Activated CD4-positive, alpha-beta memory T cell treated with anti-CD3 and anti-CD28 coated beads, Interleukin-2, amount 10 ng/mL, durations not matched to agents 7 days and 5 days (primary cell): ENCODE measurements around the gene RGL2. TPM values are rescaled to one million over a fixed set of nuclear protein-coding genes. Genes with fewer than 3 reads are reported as not detected.

Source experiments
- CTCF ChIA-PET: fragments of 350-600 bp; sonication (Branson Sonifier 250); formaldehyde crosslinking; loops from one replicate; lab custom pipeline; 2021; ENCODE audit warnings: antibody characterized with exemption, inconsistent platforms; lab: Charles Lee
- POLR2A ChIA-PET: fragments of 350-600 bp; sonication (Branson Sonifier 250); formaldehyde crosslinking; loops from one replicate; lab custom pipeline; 2021; ENCODE audit warnings: antibody characterized with exemption; lab: Charles Lee
- DNase-seq: peaks from one replicate; pipeline ENCODE4 v3.0.0-alpha.2; 2020
- H3K27ac Mint-ChIP-seq: one replicate; pipeline ENCODE4 v1.8.0; 2021; ENCODE audit warnings: mild to moderate bottlenecking, mixed read lengths
- H3K27me3 Mint-ChIP-seq: one replicate; pipeline ENCODE4 v1.8.0; 2021; ENCODE audit warnings: mixed read lengths
- H3K36me3 Mint-ChIP-seq: one replicate; pipeline ENCODE4 v1.8.0; 2021; ENCODE audit warnings: low read depth, mixed read lengths
- H3K4me1 Mint-ChIP-seq: one replicate; pipeline ENCODE4 v1.8.0; 2021; ENCODE audit warnings: mixed read lengths
- H3K4me3 Mint-ChIP-seq: one replicate; pipeline ENCODE4 v1.8.0; 2021; ENCODE audit warnings: mild to moderate bottlenecking, mixed read lengths
- H3K9me3 Mint-ChIP-seq: one replicate; pipeline ENCODE4 v1.8.0; 2021; ENCODE audit warnings: mixed read lengths
- total RNA-seq, 2 experiments: library from RNA; stranded (reverse); gene quantifications; one replicate each; pipeline ENCODE4 v1.2.3, GENCODE V29; 2021

The RGL2 gene
- total RNA-seq, 2 experiments from 2014 or later: 44.3 to 45.1 TPM

GRCh38 chr6:33330736-33331135, 32.0 kb upstream of the RGL2 start:
- Mint-ChIP-seq H3K27ac (no peak overlapping the region), H3K36me3 (no peaks in the 10 kb centered on the region), H3K27me3 (no peaks in the 10 kb centered on the region), H3K4me1 (peaks cover 3% of the 10 kb centered on the region), H3K4me3 (no peak overlapping the region), H3K9me3 (no peaks in the 10 kb centered on the region)
- ChIA-PET CTCF (no interaction called here), POLR2A (interaction anchor here (1.0 kb wide), 1 partner anchor 14 kb away, joined by 4 read pairs; no protein-coding TSS in a partner anchor)
- no peak for DNase-seq

GRCh38 chr6:33329058-33329457, 30.3 kb upstream of the RGL2 start:
- no peak for DNase-seq
- ChIA-PET POLR2A (no interaction called here), CTCF (interaction anchor here (1.1 kb wide), 1 partner anchor 15 kb away, joined by 3 read pairs; no protein-coding TSS in a partner anchor)
- Mint-ChIP-seq H3K9me3 (no peaks in the 10 kb centered on the region), H3K27me3 (no peaks in the 10 kb centered on the region), H3K4me3 (no peak overlapping the region), H3K36me3 (no peaks in the 10 kb centered on the region), H3K4me1 (peaks cover 4% of the 10 kb centered on the region), H3K27ac (no peak overlapping the region)

- Mint-ChIP-seq H3K4me1 (peaks cover 44% of the 10 kb centered on the region), H3K9me3 (no peaks in the 10 kb centered on the region), H3K27ac (peak overlapping the region; percentile 97), H3K36me3 (peaks cover 38% of the 10 kb centered on the region), H3K4me3 (peak overlapping the region; percentile 96), H3K27me3 (no peaks in the 10 kb centered on the region)
- CTCF ChIA-PET: interaction anchor here (0.7 to 0.9 kb wide), 3 partner anchors 24 to 67 kb away, joined by 3 read pairs; partner anchors contain the start of gene B3GALT4
- no peak for DNase-seq
- POLR2A ChIA-PET: interaction anchor here (1.0 to 1.3 kb wide), 4 partner anchors 33 to 177 kb away, joined by 3 to 7 read pairs (median 3); no protein-coding TSS in a partner anchor
Measured at GRCh38 chr6:33324125-33324524, 25.4 kb upstream of the RGL2 start.

GRCh38 chr6:33323623-33323948, 24.8 kb upstream of the RGL2 start:
- ChIA-PET POLR2A (interaction anchor here (1.0 to 1.3 kb wide), 4 partner anchors 32 to 178 kb away, joined by 3 to 7 read pairs (median 3); no protein-coding TSS in a partner anchor), CTCF (interaction anchor here (0.8 to 0.9 kb wide), 3 partner anchors 16 to 67 kb away, joined by 3 read pairs; no protein-coding TSS in a partner anchor)
- Mint-ChIP-seq H3K27ac (peak overlapping the region; percentile 97), H3K9me3 (no peaks in the 10 kb centered on the region), H3K4me1 (peaks cover 49% of the 10 kb centered on the region), H3K36me3 (peaks cover 43% of the 10 kb centered on the region), H3K4me3 (peak overlapping the region; percentile 96), H3K27me3 (no peaks in the 10 kb centered on the region)
- no peak for DNase-seq

- DNase-seq: no peak
- no peaks in the 10 kb centered on the region for H3K27me3 Mint-ChIP-seq
- peak overlapping the region; percentile 96 for H3K4me3 Mint-ChIP-seq
- POLR2A ChIA-PET: no interaction called here
- no peaks in the 10 kb centered on the region for H3K9me3 Mint-ChIP-seq
- peaks cover 55% of the 10 kb centered on the region for H3K36me3 Mint-ChIP-seq
- peak overlapping the region; percentile 97 for H3K27ac Mint-ChIP-seq
- CTCF ChIA-PET: no interaction called here
- H3K4me1 Mint-ChIP-seq: peaks cover 70% of the 10 kb centered on the region
Measured at GRCh38 chr6:33321227-33321626, 22.5 kb upstream of the RGL2 start.

GRCh38 chr6:33320315-33321181, 21.8 kb upstream of the RGL2 start:
- ChIA-PET CTCF (no interaction called here), POLR2A (no interaction called here)
- H3K36me3 Mint-ChIP-seq: peaks cover 58% of the 10 kb centered on the region
- H3K4me3 Mint-ChIP-seq: peak overlapping the region; percentile 96
- no peaks in the 10 kb centered on the region for H3K9me3 Mint-ChIP-seq
- H3K27me3 Mint-ChIP-seq: no peaks in the 10 kb centered on the region
- DNase-seq: no peak
- peaks cover 77% of the 10 kb centered on the region for H3K4me1 Mint-ChIP-seq
- H3K27ac Mint-ChIP-seq: peak overlapping the region; percentile 97

GRCh38 chr6:33319939-33320314, 21.2 kb upstream of the RGL2 start:
- ChIA-PET POLR2A (no interaction called here), CTCF (no interaction called here)
- Mint-ChIP-seq H3K36me3 (peaks cover 60% of the 10 kb centered on the region), H3K4me3 (no peak overlapping the region), H3K4me1 (peaks cover 83% of the 10 kb centered on the region), H3K27me3 (no peaks in the 10 kb centered on the region), H3K9me3 (no peaks in the 10 kb centered on the region), H3K27ac (peak overlapping the region; percentile 57)
- no peak for DNase-seq

GRCh38 chr6:33318426-33319073, 19.8 kb upstream of the RGL2 start:
- DNase-seq: no peak
- H3K36me3 Mint-ChIP-seq: peaks cover 68% of the 10 kb centered on the region
- peaks cover 82% of the 10 kb centered on the region for H3K4me1 Mint-ChIP-seq
- no peaks in the 10 kb centered on the region for H3K9me3 Mint-ChIP-seq
- POLR2A ChIA-PET: interaction anchor here (0.6 to 2.8 kb wide), 12 partner anchors 19 to 1499 kb away, joined by 3 to 14 read pairs (median 4); partner anchors contain the start of genes B3GALT4, CUTA, RGL2 and RPS18
- H3K27ac Mint-ChIP-seq: peak overlapping the region; percentile 95
- CTCF ChIA-PET: interaction anchor here (1.0 to 2.4 kb wide), 7 partner anchors 18 to 107 kb away, joined by 3 to 16 read pairs (median 6); partner anchors contain the start of gene B3GALT4
- H3K4me3 Mint-ChIP-seq: peak overlapping the region; percentile 87
- no peaks in the 10 kb centered on the region for H3K27me3 Mint-ChIP-seq

- Mint-ChIP-seq H3K4me1 (peaks cover 79% of the 10 kb centered on the region), H3K27me3 (no peaks in the 10 kb centered on the region), H3K36me3 (peaks cover 75% of the 10 kb centered on the region), H3K27ac (peak within 1 kb of the TSS; percentile 95), H3K9me3 (no peaks in the 10 kb centered on the region), H3K4me3 (peak within 1 kb of the TSS; percentile 87)
- POLR2A ChIA-PET: interaction anchor here (0.6 to 2.8 kb wide), 16 partner anchors 18 to 1499 kb away, joined by 3 to 14 read pairs (median 4); partner anchors contain the start of genes B3GALT4, CUTA, KIFC1 and PFDN6
- CTCF ChIA-PET: interaction anchor here (0.6 to 2.4 kb wide), 11 partner anchors 17 to 113 kb away, joined by 3 to 16 read pairs (median 4); partner anchors contain the start of gene B3GALT4
- peak; percentile 97 for DNase-seq
Measured at GRCh38 chr6:33317669-33318425, 19.1 kb upstream of the RGL2 start, which contains the start of gene ZBTB22. ZBTB22 (minus strand) TSS chr6:33317744; CDS start chr6:33316916, 828 bp downstream.

- Mint-ChIP-seq H3K9me3 (no peaks in the 10 kb centered on the region), H3K4me3 (peak overlapping the region; percentile 87), H3K27ac (peak overlapping the region; percentile 55), H3K4me1 (peaks cover 82% of the 10 kb centered on the region), H3K36me3 (peaks cover 75% of the 10 kb centered on the region), H3K27me3 (no peaks in the 10 kb centered on the region)
- ChIA-PET CTCF (interaction anchor here (0.6 to 2.4 kb wide), 11 partner anchors 16 to 113 kb away, joined by 3 to 16 read pairs (median 4); partner anchors contain the start of gene B3GALT4), POLR2A (interaction anchor here (0.6 to 2.8 kb wide), 12 partner anchors 28 to 394 kb away, joined by 3 to 14 read pairs (median 4); partner anchors contain the start of genes B3GALT4, KIFC1, PFDN6 and RPS18)
- no peak for DNase-seq
Measured at GRCh38 chr6:33317419-33317668, 18.6 kb upstream of the RGL2 start.

GRCh38 chr6:33316603-33317418, 18.1 kb upstream of the RGL2 start:
- Mint-ChIP-seq H3K27me3 (no peaks in the 10 kb centered on the region), H3K36me3 (peaks cover 75% of the 10 kb centered on the region), H3K27ac (peak overlapping the region; percentile 55), H3K4me3 (peak overlapping the region; percentile 87), H3K9me3 (no peaks in the 10 kb centered on the region), H3K4me1 (peaks cover 83% of the 10 kb centered on the region)
- no peak for DNase-seq
- ChIA-PET CTCF (interaction anchor here (1.3 to 2.4 kb wide), 5 partner anchors 17 to 114 kb away, joined by 3 to 16 read pairs (median 7); partner anchors contain the start of gene B3GALT4), POLR2A (interaction anchor here (0.6 to 2.8 kb wide), 11 partner anchors 17 to 394 kb away, joined by 3 to 14 read pairs (median 4); partner anchors contain the start of genes B3GALT4, KIFC1, RGL2 and RPS18)
